ENCODE results near the gene RPL13. TPM values are rescaled to one million over a fixed set of nuclear protein-coding genes. Genes with fewer than 3 reads are reported as not detected.

RPL13 gene
- polyA plus RNA-seq, 3 donors, result 1,251 to 2,437 (median 1,329) TPM

GRCh38 chr16:89607937-89608740, 47.7 kb downstream of the RPL13 start:
- H3K9me3 ChIP-seq (replicated peaks in 1 of 2; ENCODE audit: control insufficient read depth in 1 of 2, insufficient read depth in 1 of 2, low read length in 2 of 2), result no peaks in the 10 kb centered on the region
- intact Hi-C loops (cut with micrococcal nuclease), result no loop called here
- H3K79me2 ChIP-seq (ENCODE audit: insufficient read depth, low read length), result no peaks in the 10 kb centered on the region
- DNase-seq, result no peak
- no peaks in the 10 kb centered on the region for H3K4me1 ChIP-seq (ENCODE audit: control insufficient read depth in 1 of 2, insufficient read depth in 2 of 2, low read length in 2 of 2)
- Mint-ChIP-seq H3K27me3 (ENCODE audit: low read depth in 3 of 3) (peaks cover under 1 to 6% (median 3%) of the 10 kb centered on the region in 3 donors), H3K9me3 (no peaks in the 10 kb centered on the region), H3K4me3 (no peak overlapping the region), H3K4me1 (peaks cover under 1% of the 10 kb centered on the region), H3K36me3 (no peaks in the 10 kb centered on the region), H3K27ac (no peak overlapping the region)
- no peak overlapping the region for H3K4me2 ChIP-seq (replicated peaks; ENCODE audit: extremely low read depth, low read length, poor library complexity, severe bottlenecking)
- no peaks in the 10 kb centered on the region for H4K20me1 ChIP-seq (ENCODE audit: insufficient read depth, low read length)
- H3K9ac ChIP-seq (ENCODE audit: insufficient read depth, low read length, poor library complexity, severe bottlenecking), result no peak overlapping the region
- no peak overlapping the region for H2AFZ ChIP-seq (ENCODE audit: insufficient read depth, low read depth, low read length, poor library complexity, severe bottlenecking)
- no peak overlapping the region for H3K4me3 ChIP-seq (replicated peaks in 1 of 3; ENCODE audit: low read depth in 2 of 3, low read length in 3 of 3)
- no peak overlapping the region for H3K27ac ChIP-seq (ENCODE audit: low read depth in 1 of 2, low read length in 2 of 2)
- no peaks in the 10 kb centered on the region for H3K36me3 ChIP-seq (replicated peaks in 1 of 2; ENCODE audit: control insufficient read depth in 1 of 2, insufficient read depth in 2 of 2, low read length in 2 of 2)
- 89% methylated on average over 23 of the region's 32 CpGs for WGBS (ENCODE audit: insufficient coverage)
- no peak for TF ChIP-seq CTCF (IDR thresholded peaks at IDR 0.05)
- no peaks in the 10 kb centered on the region for H3K27me3 ChIP-seq (ENCODE audit: control insufficient read depth in 2 of 2, insufficient read depth in 2 of 2, low read length in 2 of 2)

- WGBS (ENCODE audit: insufficient coverage), result no CpG with 5 or more reads among the region's 1 CpG
- no peaks in the 10 kb centered on the region for H4K20me1 ChIP-seq (ENCODE audit: insufficient read depth, low read length)
- no peaks in the 10 kb centered on the region for H3K27me3 ChIP-seq (ENCODE audit: control insufficient read depth in 2 of 2, insufficient read depth in 2 of 2, low read length in 2 of 2)
- no peaks in the 10 kb centered on the region for H3K4me1 ChIP-seq (ENCODE audit: control insufficient read depth in 1 of 2, insufficient read depth in 2 of 2, low read length in 2 of 2)
- no peaks in the 10 kb centered on the region for H3K4me1 Mint-ChIP-seq
- no peak overlapping the region for H3K4me2 ChIP-seq (replicated peaks; ENCODE audit: extremely low read depth, low read length, poor library complexity, severe bottlenecking)
- no peaks in the 10 kb centered on the region for H3K79me2 ChIP-seq (ENCODE audit: insufficient read depth, low read length)
- no peak overlapping the region for H3K27ac ChIP-seq (ENCODE audit: low read depth in 1 of 2, low read length in 2 of 2)
- DNase-seq, result no peak
- no peaks in the 10 kb centered on the region for H3K9me3 ChIP-seq (replicated peaks in 1 of 2; ENCODE audit: control insufficient read depth in 1 of 2, insufficient read depth in 1 of 2, low read length in 2 of 2)
- H2AFZ ChIP-seq (ENCODE audit: insufficient read depth, low read depth, low read length, poor library complexity, severe bottlenecking), result no peak overlapping the region
- no peak overlapping the region for H3K9ac ChIP-seq (ENCODE audit: insufficient read depth, low read length, poor library complexity, severe bottlenecking)
- no peaks in the 10 kb centered on the region for H3K36me3 Mint-ChIP-seq
- H3K4me3 Mint-ChIP-seq, result no peak overlapping the region
- no peaks in the 10 kb centered on the region for H3K9me3 Mint-ChIP-seq
- TF ChIP-seq CTCF (IDR thresholded peaks at IDR 0.05), result no peak
- H3K36me3 ChIP-seq (replicated peaks in 1 of 2; ENCODE audit: control insufficient read depth in 1 of 2, insufficient read depth in 2 of 2, low read length in 2 of 2), result no peaks in the 10 kb centered on the region
- H3K27ac Mint-ChIP-seq, result no peak overlapping the region
- intact Hi-C loops (cut with micrococcal nuclease), result no loop called here
- peaks cover 1 to 11% (median 5%) of the 10 kb centered on the region in 3 donors for H3K27me3 Mint-ChIP-seq (ENCODE audit: low read depth in 3 of 3)
- H3K4me3 ChIP-seq (replicated peaks in 1 of 3; ENCODE audit: low read depth in 2 of 3, low read length in 3 of 3), result no peak overlapping the region
Measured at GRCh38 chr16:89610108-89610453, 49.6 kb downstream of the RPL13 start.
